CD14-positive monocyte (primary cell): ENCODE measurements around the gene ADNP2. TPM values are rescaled to one million over a fixed set of nuclear protein-coding genes. Genes with fewer than 3 reads are reported as not detected.

Source experiments
- DNase-seq, 3 donors: peaks; one replicate each; pipeline ENCODE4 v3.0.0-alpha.2; 2011 to 2022
- H2AFZ ChIP-seq: 2 replicates; pipeline ENCODE4 v1.6.0; 2012; ENCODE audit warnings: mild to moderate bottlenecking, low read depth, low read length, inconsistent platforms; ENCODE audit not compliant: insufficient read depth, poor library complexity, severe bottlenecking
- H3K27ac ChIP-seq, 2 donors: 1 replicate in 1 of 2; 2 replicates in 1 of 2; pipeline ENCODE4 v1.5.1; 2012 to 2013; ENCODE audit warnings: low read length in 2 of 2, control low read depth in 1 of 2, inconsistent platforms in 1 of 2, low read depth in 1 of 2, mild to moderate bottlenecking in 1 of 2
- H3K27me3 ChIP-seq, 2 donors: one replicate each; pipeline versions ENCODE4 v1.6.0 to v1.6.1; 2011 to 2013; ENCODE audit warnings: low read length in 2 of 2; ENCODE audit not compliant: control insufficient read depth in 2 of 2, insufficient read depth in 2 of 2
- H3K36me3 ChIP-seq, 2 donors: replicated peaks in 1 of 2; 1 replicate in 1 of 2; 2 replicates in 1 of 2; pipeline versions ENCODE4 v1.5.1 to v1.6.1; 2012 to 2013; ENCODE audit warnings: low read length in 2 of 2, control low read depth in 1 of 2, inconsistent platforms in 1 of 2, mild to moderate bottlenecking in 1 of 2; ENCODE audit not compliant: insufficient read depth in 2 of 2, control insufficient read depth in 1 of 2
- H3K4me1 ChIP-seq, 2 donors: 1 replicate in 1 of 2; 2 replicates in 1 of 2; pipeline versions ENCODE4 v1.5.1 to v1.6.1; 2012 to 2013; ENCODE audit warnings: low read length in 2 of 2, control low read depth in 1 of 2, inconsistent platforms in 1 of 2, mild to moderate bottlenecking in 1 of 2, moderate library complexity in 1 of 2; ENCODE audit not compliant: insufficient read depth in 2 of 2, control insufficient read depth in 1 of 2
- H3K4me2 ChIP-seq: replicated peaks from 2 replicates; pipeline ENCODE3; 2012; ENCODE audit warnings: low read length, moderate library complexity, mild to moderate bottlenecking; ENCODE audit not compliant: poor library complexity, severe bottlenecking; ENCODE audit errors: extremely low read depth
- H3K4me3 ChIP-seq, 3 experiments: fragments of 200-600 bp in 1 of 3; sonication (generic) in 1 of 3; replicated peaks in 1 of 3; 1 replicate in 2 of 3; 2 replicates in 1 of 3; pipeline ENCODE4 v1.5.1; 2011 to 2013; ENCODE audit warnings: low read length in 3 of 3, mild to moderate bottlenecking in 3 of 3, control low read depth in 2 of 3, low read depth in 2 of 3, inconsistent platforms in 1 of 3, moderate library complexity in 1 of 3
- H3K79me2 ChIP-seq: 2 replicates; pipeline ENCODE4 v1.6.0; 2012; ENCODE audit warnings: mild to moderate bottlenecking, control low read depth, inconsistent platforms, low read length, moderate library complexity; ENCODE audit not compliant: insufficient read depth
- H3K9ac ChIP-seq: 2 replicates; pipeline ENCODE4 v1.6.0; 2017; ENCODE audit warnings: low read length, mild to moderate bottlenecking; ENCODE audit not compliant: insufficient read depth, poor library complexity, severe bottlenecking
- H3K9me3 ChIP-seq, 2 donors: replicated peaks in 1 of 2; 1 replicate in 1 of 2; 2 replicates in 1 of 2; pipeline versions ENCODE4 v1.5.1 to v1.6.1; 2012 to 2013; ENCODE audit warnings: low read length in 2 of 2, control low read depth in 1 of 2; ENCODE audit not compliant: control insufficient read depth in 1 of 2, insufficient read depth in 1 of 2
- H4K20me1 ChIP-seq: 2 replicates; pipeline ENCODE4 v1.6.0; 2012; ENCODE audit warnings: mild to moderate bottlenecking, low read length, control low read depth, moderate library complexity; ENCODE audit not compliant: insufficient read depth
- H3K27ac Mint-ChIP-seq, 7 donors: one replicate each; pipeline ENCODE4 v1.8.0; 2020; ENCODE audit warnings: mild to moderate bottlenecking in 7 of 7, mixed read lengths in 7 of 7, moderate library complexity in 6 of 7, inconsistent platforms in 2 of 7
- H3K27me3 Mint-ChIP-seq, 3 donors: one replicate each; pipeline ENCODE4 v1.8.0; 2021 to 2022; ENCODE audit warnings: low read depth in 3 of 3, mild to moderate bottlenecking in 3 of 3, mixed read lengths in 3 of 3, moderate library complexity in 3 of 3, inconsistent platforms in 1 of 3
- H3K36me3 Mint-ChIP-seq, 2 donors: one replicate each; pipeline ENCODE4 v1.8.0; 2020; ENCODE audit warnings: mixed read lengths in 2 of 2, inconsistent platforms in 1 of 2, mild to moderate bottlenecking in 1 of 2
- H3K4me1 Mint-ChIP-seq: one replicate; pipeline ENCODE4 v1.8.0; 2020; ENCODE audit warnings: mild to moderate bottlenecking, mixed read lengths
- H3K4me3 Mint-ChIP-seq, 2 donors: one replicate each; pipeline ENCODE4 v1.8.0; 2020; ENCODE audit warnings: mild to moderate bottlenecking in 2 of 2, mixed read lengths in 2 of 2, moderate library complexity in 1 of 2
- H3K9me3 Mint-ChIP-seq, 7 donors: one replicate each; pipeline ENCODE4 v1.8.0; 2020 to 2022; ENCODE audit warnings: mixed read lengths in 7 of 7, mild to moderate bottlenecking in 6 of 7, moderate library complexity in 6 of 7, inconsistent platforms in 2 of 7
- CTCF ChIP-seq: fragments of 200-600 bp; IDR thresholded peaks from one replicate; pipeline ENCODE4 v1.8.0; 2022; ENCODE audit warnings: antibody characterized with exemption, mild to moderate bottlenecking
- WGBS: methylation state at CpG from one replicate; pipeline ENCODE4 v1.1.5; 2013; ENCODE audit warnings: missing lambda C conversion rate; ENCODE audit not compliant: insufficient coverage; 5-methylcytosine and 5-hydroxymethylcytosine counted together
- intact Hi-C, 2 donors: fragments of 100-400 bp; cut with micrococcal nuclease; formaldehyde crosslinking; loops; one replicate each; pipeline versions ENCODE4 v1.15.0 to v1.15.1; 2023
- polyA plus RNA-seq, 3 donors: library from polyadenylated mRNA; depleted of rRNA in 1 of 3; unstranded in 2 of 3; stranded (reverse) in 1 of 3; fragments of 300-500 nt in 2 of 3; fragments of >200 nt in 1 of 3; fragmentation: Illumina TruSeq in 2 of 3; gene quantifications; 1 replicate in 2 of 3; 2 replicates in 1 of 3; pipeline ENCODE4 v1.2.3, GENCODE V29; 2012 to 2021

ADNP2 gene
- polyA plus RNA-seq, 3 donors, result 3.0 to 5.6 (median 3.6) TPM

GRCh38 chr18:80104364-80104779 is 4.7 kb upstream of the ADNP2 start:
- Histone ChIP-seq H3K27me3 (no peaks in the 10 kb centered on the region), H3K9ac (no peak overlapping the region), H3K4me1 (peaks cover 0 to 3% of the 10 kb centered on the region in 2 donors), H2AFZ (no peak overlapping the region), H3K27ac (no peak overlapping the region), H3K4me2 (no peak overlapping the region), H3K9me3 (peaks cover 8 to 16% of the 10 kb centered on the region in 2 donors), H4K20me1 (no peaks in the 10 kb centered on the region), H3K79me2 (no peaks in the 10 kb centered on the region), H3K36me3 (no peaks in the 10 kb centered on the region), H3K4me3 (no peak overlapping the region)
- H3K27ac Mint-ChIP-seq, result peak overlapping the region in 1 of 7 donors; percentile 7
- peaks cover 6 to 28% (median 20%) of the 10 kb centered on the region in 7 donors for H3K9me3 Mint-ChIP-seq
- WGBS, result 48% methylated on average over 6 of the region's 7 CpGs
- peaks cover 0 to 5% (median 4%) of the 10 kb centered on the region in 3 donors for H3K27me3 Mint-ChIP-seq
- intact Hi-C loops, result loop anchor here in 1 of 2 donors (10.0 kb wide), 1 partner anchor 160 kb away; no protein-coding TSS in a partner anchor
- no peaks in the 10 kb centered on the region for H3K4me1 Mint-ChIP-seq
- DNase-seq, result no peak
- TF ChIP-seq CTCF, result no peak
- H3K4me3 Mint-ChIP-seq, result no peak overlapping the region
- H3K36me3 Mint-ChIP-seq, result no peaks in the 10 kb centered on the region

- TF ChIP-seq CTCF, result no peak
- H3K9ac ChIP-seq, result no peak overlapping the region
- DNase-seq, result no peak
- no peak overlapping the region for H2AFZ ChIP-seq
- no peaks in the 10 kb centered on the region for H3K36me3 ChIP-seq
- peaks cover 10 to 12% of the 10 kb centered on the region in 2 donors for H3K4me1 ChIP-seq
- Mint-ChIP-seq H3K4me1 (peaks cover 8% of the 10 kb centered on the region), H3K36me3 (peaks cover 0 to 3% of the 10 kb centered on the region in 2 donors), H3K27ac (no peak overlapping the region), H3K9me3 (peaks cover 6 to 20% (median 14%) of the 10 kb centered on the region in 7 donors), H3K4me3 (no peak overlapping the region), H3K27me3 (peaks cover 0 to 4% (median 4%) of the 10 kb centered on the region in 3 donors)
- H3K79me2 ChIP-seq, result peaks cover 9% of the 10 kb centered on the region
- 96% methylated on average over 7 of the region's 13 CpGs for WGBS
- no peak overlapping the region for H3K27ac ChIP-seq
- H3K9me3 ChIP-seq, result peaks cover 6 to 9% of the 10 kb centered on the region in 2 donors
- H4K20me1 ChIP-seq, result no peaks in the 10 kb centered on the region
- H3K4me2 ChIP-seq, result no peak overlapping the region
- intact Hi-C loops, result loop anchor here (5.0 to 10.0 kb wide), 5 partner anchors 42 to 428 kb away; partner anchors contain the start of gene CTDP1 (in 1 of the 2)
- H3K27me3 ChIP-seq, result no peaks in the 10 kb centered on the region
- no peak overlapping the region for H3K4me3 ChIP-seq
Measured at GRCh38 chr18:80105369-80106167, 3.5 kb upstream of the ADNP2 start.
